Midbrain (tissue), 1 donor: Measurements from ENCODE around the gene RPL18.
"Not testable (repeated sequence)": the region's sequence is repeated elsewhere in the genome, so short reads cannot be mapped to it uniquely, and the experiment has no call there.

Experiments
- DNase-seq: peaks from one replicate; lab custom pipeline; 2025; lab: John Stamatoyannopoulos, UW

The RPL18 gene

DNA sequence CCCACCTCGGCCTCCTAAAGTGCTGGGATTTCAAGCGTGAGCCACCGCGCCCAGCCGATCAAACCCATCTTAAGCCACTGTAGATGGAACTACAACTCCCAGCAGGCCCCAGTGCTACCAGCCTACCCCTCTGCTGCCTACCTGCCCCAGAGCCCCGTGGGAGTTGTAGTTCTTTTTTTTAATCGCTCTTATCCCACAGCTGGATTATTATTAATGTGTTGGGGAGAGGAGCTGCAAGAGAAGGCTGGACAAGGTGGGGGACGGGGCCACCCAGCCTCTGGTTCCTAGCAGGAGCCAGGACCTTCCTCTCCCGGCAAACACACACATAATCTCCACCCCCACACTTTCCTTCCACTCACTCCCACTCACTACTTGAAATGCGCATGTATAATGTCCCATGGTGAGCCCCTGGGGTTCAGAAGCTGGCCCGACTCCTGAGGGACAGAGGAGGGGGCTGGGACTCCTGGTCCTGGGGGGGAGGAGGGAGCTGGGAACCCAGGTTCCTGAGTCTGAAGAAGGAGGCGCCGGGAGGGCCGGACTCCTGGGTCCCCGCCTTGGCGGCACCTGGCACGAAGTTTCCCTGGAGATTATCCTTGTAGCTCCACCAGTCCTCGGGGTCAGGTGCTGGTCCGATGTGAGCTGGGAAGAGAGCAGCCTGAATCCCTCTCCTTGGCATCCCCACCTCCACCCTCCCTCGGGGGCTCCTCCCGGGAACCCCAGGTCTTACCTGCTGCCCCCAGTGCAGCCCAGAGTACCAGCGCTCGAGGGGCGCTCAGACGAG, 26.1 kb upstream of the RPL18 start:
- peak; percentile 82 for DNase-seq

DNA sequence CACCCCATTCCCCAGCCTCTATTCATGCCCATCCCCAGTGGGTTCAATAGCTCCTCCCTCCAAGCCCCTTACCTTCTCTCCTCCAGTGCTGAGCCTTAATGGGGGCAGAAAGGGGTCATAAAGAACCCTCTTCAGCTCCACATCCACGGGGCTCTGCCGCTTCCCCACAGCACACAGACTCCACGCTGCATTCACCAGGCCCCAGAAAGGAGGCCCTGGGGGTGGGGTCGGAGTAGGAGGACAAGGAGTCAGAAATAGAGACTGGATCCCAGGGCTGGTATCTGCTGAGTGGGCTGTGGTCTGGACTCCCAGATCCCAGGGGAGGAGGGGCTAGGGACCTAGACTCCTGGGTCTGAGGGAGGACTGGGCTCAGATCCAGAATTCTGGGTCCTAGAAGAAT, 25.4 kb upstream of the RPL18 start:
- DNase-seq, result no peak

DNA sequence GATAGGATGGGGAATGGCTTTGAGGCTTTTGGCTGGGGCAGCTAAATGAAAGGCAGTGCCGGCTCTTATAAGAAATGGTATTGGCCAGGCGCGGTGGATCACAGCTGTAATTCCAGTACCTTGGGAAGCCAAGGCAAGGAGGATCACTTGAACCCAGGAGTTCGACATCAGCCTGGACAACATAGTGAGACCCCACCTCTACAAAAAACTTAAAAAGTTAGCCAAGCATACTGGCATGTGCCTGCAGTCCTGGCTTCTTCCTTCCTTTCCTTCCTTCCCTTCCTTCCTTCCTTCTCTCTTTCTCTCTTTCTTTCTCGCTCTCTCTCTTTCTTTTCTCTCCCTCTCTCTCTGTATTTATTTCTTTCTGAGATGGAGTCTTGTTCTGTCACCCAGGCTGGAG, 23.9 kb upstream of the RPL18 start:
- DNase-seq, result no peak

DNA sequence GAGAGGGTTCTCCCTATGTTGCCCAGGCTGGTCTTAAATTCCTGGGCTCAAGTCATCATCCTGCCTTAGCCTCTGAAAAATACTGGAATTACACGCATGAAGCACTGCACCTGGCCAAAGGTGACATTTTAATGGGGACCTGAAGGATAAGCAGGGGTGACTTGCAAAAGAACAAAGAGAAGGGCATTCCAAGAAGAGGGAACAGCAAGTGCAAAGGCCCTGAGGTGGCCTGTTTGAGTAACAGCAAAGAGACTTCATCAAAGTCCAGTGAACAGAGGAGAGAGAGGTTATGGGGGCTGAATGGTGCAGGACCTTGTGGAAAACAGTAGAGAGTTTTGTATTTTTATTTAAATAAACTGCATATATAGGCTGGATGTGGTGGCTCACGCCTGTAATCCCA, 22.9 kb upstream of the RPL18 start:
- DNase-seq, result no peak

- no peak for DNase-seq
Observed at GRCh38 chr19:48639483-48640375, 20.8 kb upstream of the RPL18 start.

- no peak for DNase-seq
Observed at GRCh38 chr19:48638831-48639381, 19.9 kb upstream of the RPL18 start.

GRCh38 chr19:48637948-48638830, 19.2 kb upstream of the RPL18 start:
- DNase-seq, result peak; percentile 90

DNA sequence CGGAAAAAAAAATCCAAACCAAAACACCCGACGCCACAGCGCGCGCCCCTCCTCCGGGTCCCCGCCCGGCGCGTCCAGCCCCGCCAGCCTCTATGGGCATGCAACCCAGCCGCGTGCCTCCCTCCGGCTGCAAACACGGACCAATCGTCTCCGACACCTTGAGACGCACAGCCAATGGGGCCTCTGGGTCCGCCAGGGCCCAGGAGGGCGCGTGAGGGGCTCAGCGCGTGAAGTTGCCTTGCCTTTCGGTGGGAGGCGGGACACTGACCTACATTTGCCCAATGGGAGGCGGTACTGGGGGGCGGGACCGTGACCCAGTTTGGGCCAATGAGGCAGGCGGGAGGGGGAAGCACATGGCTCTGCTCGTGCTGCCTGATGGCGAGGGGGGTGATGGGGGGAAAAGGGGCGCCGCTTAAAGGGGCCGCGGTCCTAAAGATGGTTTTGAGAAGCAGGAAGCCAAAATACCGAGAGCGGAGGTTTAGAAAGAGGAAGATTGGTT, 18.5 kb upstream of the RPL18 start:
- peak; percentile 99 for DNase-seq

DNA sequence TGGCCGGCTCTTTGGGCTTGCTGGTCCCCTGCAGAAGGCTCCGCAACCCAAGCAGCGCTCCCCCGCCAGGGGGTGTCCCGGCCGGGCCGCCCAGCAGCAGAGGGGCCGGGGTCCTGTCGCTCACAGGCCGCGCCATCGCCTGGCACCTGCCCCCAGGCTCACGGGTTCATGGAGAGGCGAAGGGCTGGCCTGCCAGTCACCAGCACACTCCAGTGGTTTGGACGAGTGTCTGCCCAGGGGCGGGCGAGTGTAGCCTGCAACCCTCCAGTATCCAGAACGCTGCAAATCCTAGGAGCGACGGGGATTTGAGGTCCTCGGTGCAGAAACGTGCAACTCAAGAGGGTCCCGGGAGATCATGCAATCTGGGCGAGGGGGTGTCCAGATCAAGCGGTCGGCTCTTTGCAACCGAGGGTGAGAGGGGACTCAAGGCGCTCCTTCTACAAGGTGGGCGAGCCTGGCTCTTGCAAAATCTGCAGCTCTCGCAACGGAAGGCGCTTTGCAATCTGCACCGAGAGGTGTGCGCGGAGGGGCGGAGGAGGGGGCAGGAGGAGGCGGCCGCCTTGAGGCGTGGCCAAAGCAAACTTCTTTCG, 18.0 kb upstream of the RPL18 start, which contains the start of gene DBP:
DBP (minus strand) TSS at position 521 of the 590 bp plus-strand sequence; CDS start at position 136, 385 bp downstream.
- DNase-seq, result no peak

DNA sequence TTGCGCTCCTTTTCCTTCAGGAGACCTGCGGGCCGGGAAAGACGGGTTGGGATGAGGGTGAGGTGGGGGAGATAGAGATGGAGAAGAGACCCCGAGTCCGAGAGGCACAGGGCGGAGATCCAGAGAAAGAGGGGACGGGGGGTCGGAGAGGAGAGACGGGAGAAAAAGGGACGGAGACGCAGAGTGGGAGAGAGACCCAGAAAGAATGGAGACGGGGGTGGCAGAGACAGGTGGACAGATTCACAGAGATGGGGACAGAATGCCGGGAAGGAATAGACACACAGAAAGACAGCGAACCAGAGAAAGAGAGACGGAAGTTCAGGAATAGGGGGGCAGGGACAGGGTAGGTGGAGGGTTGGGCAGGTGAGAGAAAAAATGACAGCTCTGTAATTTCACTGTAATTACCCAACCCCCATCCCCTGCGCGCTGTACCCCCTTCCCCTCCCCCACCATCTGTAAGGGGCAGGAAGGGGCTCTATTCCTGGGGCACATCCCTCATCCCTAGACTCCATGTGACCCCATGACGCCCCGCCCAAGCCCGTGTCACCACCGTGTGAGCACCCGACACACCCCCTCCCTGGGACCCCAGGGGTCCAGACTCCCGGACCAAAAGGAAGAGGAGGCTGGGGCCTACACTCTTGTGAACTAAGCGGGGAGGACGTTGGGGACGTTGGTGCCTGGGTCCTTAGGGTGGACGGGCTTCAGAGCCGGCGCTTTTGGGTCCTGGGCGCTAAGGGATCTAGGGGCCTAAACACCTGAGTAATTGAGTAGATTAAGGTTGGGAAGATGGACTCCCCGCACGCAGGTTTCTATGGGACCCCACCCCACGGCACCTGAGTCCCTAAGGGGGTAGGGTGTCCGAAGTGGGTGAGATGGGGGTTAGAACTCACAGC, 17.2 kb upstream of the RPL18 start:
- DNase-seq, result peak; percentile 31

- DNase-seq, result peak; percentile 68
Observed at GRCh38 chr19:48635263-48635965, 16.4 kb upstream of the RPL18 start.

GRCh38 chr19:48634424-48635262, 15.7 kb upstream of the RPL18 start:
- DNase-seq, result peak; percentile 94

- DNase-seq, result no peak
Observed at GRCh38 chr19:48634036-48634342, 15.0 kb upstream of the RPL18 start.

DNA sequence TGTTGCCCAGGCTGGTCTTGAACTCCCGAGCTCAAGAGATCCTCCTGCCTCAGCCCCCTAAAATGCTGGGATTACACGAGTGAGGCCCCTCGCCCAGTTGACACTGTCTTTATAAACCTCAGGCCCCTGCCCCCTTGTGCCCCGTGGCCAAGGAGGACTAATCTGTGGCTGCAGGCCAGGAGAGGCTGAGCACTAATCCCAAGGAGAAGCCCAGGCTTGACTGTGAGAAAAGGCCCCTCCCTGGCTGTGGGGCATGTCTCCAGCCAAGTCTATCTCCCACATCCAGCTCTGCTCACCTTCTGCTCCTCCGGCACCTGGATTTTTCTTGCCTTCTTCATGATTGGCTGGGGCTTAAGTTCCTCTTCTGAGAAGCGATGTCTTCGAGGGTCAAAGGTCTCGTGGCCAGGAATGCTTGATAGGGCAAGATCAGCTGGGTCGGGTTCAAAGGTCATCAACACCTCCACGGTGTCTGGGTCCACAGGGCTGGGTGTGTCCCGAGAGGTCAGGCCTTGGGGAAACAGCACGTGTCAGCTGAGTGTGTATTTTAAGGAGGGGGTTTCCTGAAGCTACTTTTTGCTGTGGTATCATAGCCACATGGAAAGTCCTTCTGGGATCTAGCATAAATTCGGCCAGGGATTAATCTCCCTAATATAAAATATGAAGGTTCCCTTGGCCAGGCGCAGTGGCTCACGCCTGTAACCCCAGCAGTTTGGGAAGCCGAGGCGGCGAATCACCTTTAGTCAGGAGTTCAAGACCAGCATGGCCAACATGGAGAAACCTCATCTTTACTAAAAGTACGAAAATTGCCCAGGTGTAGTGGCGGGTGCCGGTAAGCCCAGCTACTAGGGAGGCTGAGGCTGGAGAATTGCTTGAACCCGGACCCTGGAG, 14.4 kb upstream of the RPL18 start:
- DNase-seq, result no peak

- DNase-seq, result no peak
Observed at GRCh38 chr19:48632692-48633147, 13.7 kb upstream of the RPL18 start.

GRCh38 chr19:48632286-48632685, 13.3 kb upstream of the RPL18 start:
- DNase-seq, result not testable (repeated sequence)

DNA sequence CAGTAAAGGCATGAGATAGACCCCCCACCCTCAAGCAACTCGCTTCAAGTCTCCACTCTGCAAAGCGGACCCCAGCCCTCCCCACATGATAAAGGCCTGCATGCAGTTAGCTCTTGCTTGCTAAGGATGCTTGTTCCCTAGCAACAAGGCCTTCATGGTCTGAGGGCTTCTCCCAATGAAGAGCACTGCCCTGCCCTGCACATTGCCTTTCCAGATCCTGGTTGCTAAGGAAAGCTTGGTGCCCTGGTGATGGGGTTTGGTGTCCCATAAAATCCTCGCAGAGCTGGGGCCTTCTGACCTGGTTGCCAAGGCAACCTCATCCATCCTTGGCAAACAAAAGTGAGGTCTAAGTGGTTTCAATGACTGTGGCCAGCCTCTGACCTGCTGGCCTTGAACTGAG, 12.2 kb upstream of the RPL18 start:
- DNase-seq, result no peak
